ENCODE results near the gene MC1R. TPM values are rescaled to one million over a fixed set of nuclear protein-coding genes. Genes with fewer than 3 reads are reported as not detected.
"Not testable (repeated sequence)": the region's sequence is repeated elsewhere in the genome, so short reads cannot be mapped to it uniquely, and the experiment has no call there.

MC1R gene
- total and polyA plus RNA-seq, 7 donors = 0.18 to 1.8 (median 0.77) TPM

DNA sequence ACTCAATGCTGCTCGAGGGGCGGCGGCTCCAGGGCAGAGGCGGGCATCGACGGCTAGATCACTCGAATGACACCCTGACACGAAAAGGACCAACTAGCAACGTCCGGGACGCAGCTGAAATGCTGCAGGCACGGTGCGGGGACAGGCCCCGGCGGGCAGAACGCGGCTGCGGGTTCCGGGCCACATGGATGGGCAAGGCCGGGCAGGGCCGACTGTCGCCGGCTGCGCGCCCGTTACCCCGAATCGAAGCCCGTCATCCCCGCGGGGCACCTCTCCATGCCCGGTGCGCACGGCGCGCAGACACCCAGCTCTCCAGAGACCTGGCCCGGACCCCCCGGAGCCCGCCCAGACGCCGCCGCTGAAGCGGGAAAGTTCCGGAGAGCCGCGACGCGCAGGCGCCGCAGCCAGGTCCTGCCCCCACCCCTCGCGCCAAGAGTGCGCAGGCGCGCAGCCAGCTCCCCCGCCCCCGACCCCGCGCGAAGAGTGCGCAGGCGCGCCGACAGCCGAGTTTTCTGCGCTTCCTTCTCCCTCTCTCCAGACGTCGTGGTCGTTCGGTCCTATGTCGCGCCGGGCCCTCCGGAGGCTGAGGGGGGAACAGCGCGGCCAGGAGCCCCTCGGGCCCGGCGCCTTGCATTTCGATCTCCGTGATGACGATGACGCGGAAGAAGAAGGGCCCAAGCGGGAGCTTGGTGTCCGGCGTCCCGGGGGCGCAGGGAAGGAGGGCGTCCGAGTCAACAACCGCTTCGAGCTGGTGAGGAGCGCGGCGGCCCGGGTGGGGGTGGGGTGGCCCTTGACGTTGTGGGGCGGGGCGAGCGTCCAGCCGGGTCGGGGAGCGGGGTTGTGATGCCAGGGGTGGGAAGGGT lies 45.3 kb upstream of the MC1R start, which contains the start of gene TCF25:
TCF25 (plus strand) TSS at position 484 of the 863 bp plus-strand sequence; CDS start at position 560, 76 bp downstream.
- intact Hi-C loops (cut with DNase I) = no loop called here

DNA sequence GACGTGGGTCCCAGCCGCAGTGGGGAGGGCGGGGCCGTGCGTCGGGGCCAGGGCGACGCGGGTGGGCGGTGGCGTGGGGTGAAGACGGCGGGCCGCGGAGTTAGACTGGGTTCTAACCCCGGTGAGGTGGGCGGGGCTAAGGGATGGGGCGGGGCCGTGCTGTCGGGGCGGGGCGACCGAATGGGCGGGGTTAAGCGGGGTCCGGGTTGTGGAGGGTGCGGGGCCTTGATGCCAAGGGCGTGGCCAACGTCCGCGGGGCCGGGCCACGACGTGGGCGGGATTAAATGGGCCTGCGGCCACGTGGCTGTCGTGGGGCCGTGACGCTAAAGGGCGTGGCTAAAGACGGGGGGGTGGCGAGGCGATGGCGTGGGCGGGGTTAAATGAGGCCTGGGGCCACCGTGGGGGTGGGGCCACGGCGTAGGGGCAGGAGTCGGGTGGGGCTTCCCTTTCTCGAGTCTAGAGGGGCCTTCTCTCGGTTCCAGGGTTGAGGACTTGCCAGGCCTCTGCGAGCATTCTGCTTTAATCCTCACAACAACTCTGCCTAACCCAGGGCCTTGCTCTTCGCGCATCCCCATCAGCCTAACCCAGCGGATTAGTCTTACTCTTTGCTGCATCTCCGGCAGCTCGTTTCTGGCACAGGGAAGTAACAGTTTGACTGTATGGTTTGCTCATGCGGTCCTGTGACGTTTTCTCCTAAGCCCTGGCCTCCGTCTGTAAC lies 44.5 kb upstream of the MC1R start:
- H3K9me3 ChIP-seq = no peaks in the 10 kb centered on the region
- H3K27ac ChIP-seq = peak overlapping the region; percentile 96
- peaks cover 0 to 30% of the 10 kb centered on the region in 2 donors for H3K36me3 ChIP-seq (ENCODE audit: insufficient read depth in 1 of 2, low read depth in 1 of 2)
- ATAC-seq = peak; percentile 89 to 94 (median 94)
- peak; percentile 96 to 98 for DNase-seq
- TF ChIP-seq, protein P1, sequence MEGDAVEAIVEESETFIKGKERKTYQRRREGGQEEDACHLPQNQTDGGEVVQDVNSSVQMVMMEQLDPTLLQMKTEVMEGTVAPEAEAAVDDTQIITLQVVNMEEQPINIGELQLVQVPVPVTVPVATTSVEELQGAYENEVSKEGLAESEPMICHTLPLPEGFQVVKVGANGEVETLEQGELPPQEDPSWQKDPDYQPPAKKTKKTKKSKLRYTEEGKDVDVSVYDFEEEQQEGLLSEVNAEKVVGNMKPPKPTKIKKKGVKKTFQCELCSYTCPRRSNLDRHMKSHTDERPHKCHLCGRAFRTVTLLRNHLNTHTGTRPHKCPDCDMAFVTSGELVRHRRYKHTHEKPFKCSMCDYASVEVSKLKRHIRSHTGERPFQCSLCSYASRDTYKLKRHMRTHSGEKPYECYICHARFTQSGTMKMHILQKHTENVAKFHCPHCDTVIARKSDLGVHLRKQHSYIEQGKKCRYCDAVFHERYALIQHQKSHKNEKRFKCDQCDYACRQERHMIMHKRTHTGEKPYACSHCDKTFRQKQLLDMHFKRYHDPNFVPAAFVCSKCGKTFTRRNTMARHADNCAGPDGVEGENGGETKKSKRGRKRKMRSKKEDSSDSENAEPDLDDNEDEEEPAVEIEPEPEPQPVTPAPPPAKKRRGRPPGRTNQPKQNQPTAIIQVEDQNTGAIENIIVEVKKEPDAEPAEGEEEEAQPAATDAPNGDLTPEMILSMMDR (IDR thresholded peaks at IDR 0.05) = no peak
- H3K4me1 ChIP-seq = peaks cover 9% of the 10 kb centered on the region
- WGBS, 3 donors = 3 to 11% (median 3%) methylated on average over 24 to 61 of the region's 61 CpGs
- no peaks in the 10 kb centered on the region for H3K27me3 ChIP-seq (ENCODE audit: insufficient read depth in 3 of 3, low read length in 2 of 3)
- peak overlapping the region; percentile 77 for H3K4me3 ChIP-seq
- intact Hi-C loops (cut with DNase I) = no loop called here

More for the DNA sequence above, 45.3 kb upstream of the MC1R start, which contains the start of gene TCF25:
- WGBS, 3 donors = 0 to 1% (median 1%) methylated on average over 74 to 104 of the region's 104 CpGs
- Histone ChIP-seq H3K4me3 (peak within 1 kb of the TSS; percentile 77), H3K27ac (peak within 1 kb of the TSS; percentile 96), H3K4me1 (peaks cover 9% of the 10 kb centered on the region), H3K36me3 (ENCODE audit: insufficient read depth in 1 of 2, low read depth in 1 of 2) (peaks cover 0 to 23% of the 10 kb centered on the region in 2 donors), H3K27me3 (ENCODE audit: insufficient read depth in 3 of 3, low read length in 2 of 3) (no peaks in the 10 kb centered on the region), H3K9me3 (peaks cover 2% of the 10 kb centered on the region)
- TF ChIP-seq, protein P1 (IDR thresholded peaks at IDR 0.05) = no peak
- DNase-seq (peak; percentile 85 to 93), ATAC-seq (peak; percentile 77 to 86 (median 80))

DNA sequence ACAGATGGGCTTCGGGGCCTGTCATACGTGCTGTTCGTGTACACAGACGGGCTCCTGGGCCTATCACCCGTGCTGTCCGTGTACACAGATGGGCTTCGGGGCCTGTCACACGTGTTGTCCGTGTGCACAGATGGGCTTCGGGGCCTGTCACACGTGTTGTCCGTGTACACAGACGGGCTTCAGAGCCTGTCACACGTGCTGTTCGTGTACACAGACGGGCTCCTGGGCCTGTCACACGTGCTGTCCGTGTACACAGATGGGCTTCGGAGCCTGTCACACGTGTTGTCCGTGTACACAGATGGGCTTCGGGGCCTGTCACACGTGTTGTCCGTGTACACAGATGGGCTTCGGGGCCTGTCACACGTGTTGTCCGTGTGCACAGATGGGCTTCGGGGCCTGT lies 39.5 kb upstream of the MC1R start:
- H3K9me3 ChIP-seq; H3K27ac ChIP-seq; intact Hi-C loops (cut with DNase I); H3K4me3 ChIP-seq; ATAC-seq; H3K4me1 ChIP-seq; H3K27me3 ChIP-seq (ENCODE audit: insufficient read depth in 3 of 3, low read length in 2 of 3); DNase-seq: not testable (repeated sequence)
- 96 to 97% (median 96%) methylated on average over 27 to 28 of the region's 28 CpGs for WGBS, 3 donors
- peaks cover 0 to 70% of the 10 kb centered on the region in 2 donors for H3K36me3 ChIP-seq (ENCODE audit: insufficient read depth in 1 of 2, low read depth in 1 of 2)

DNA sequence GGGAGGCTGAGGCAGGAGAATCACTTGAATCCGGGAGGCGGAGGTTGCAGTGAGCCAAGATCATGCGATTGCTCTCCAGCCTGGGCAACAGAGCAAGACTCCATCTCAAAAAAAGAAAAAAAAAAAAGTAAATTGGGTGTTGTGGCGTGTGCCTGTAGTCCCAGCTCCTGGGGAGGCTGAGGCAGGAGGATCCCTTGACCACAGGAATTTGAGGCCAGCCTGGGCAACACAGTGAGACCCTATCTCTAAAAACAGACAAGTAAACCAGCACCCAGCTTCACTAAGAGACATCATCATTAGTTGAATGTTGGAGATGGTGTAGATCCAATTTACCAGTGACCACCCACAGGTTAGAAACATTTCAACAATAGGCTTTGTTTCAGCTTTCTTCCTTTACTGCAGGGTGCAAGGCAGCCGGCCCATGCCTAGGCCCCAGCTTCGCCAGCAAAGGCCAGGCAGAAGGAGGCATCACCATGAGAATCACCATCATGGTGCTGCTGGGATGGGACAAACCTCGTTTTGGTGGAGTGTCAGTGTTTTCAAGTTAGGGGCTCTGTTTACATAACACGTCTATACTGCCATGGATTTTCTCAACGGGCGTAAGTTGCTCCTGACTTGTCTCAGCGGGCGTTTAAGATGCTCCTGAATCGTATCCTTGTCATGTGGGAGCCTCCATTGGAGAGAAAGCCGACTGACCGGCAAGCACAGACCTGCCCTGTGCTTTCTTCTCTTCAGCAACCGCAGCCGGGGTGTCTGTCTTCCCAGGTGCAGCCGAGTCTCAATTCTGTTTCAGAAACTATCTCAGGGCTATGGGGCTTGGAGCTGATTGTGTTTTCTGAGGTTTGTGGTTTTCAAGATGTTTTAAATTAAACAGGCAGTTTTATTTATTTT lies 37.9 kb upstream of the MC1R start:
- DNase-seq = no peak
- 87 to 91% (median 88%) methylated on average over 18 of the region's 18 CpGs for WGBS, 3 donors

More for the DNA sequence above, 37.9 kb upstream of the MC1R start:
- no peaks in the 10 kb centered on the region for H3K4me1 ChIP-seq
- H3K36me3 ChIP-seq (ENCODE audit: insufficient read depth in 1 of 2, low read depth in 1 of 2) = peaks cover 1 to 73% of the 10 kb centered on the region in 2 donors
- intact Hi-C loops (cut with DNase I) = no loop called here
- no peaks in the 10 kb centered on the region for H3K27me3 ChIP-seq (ENCODE audit: insufficient read depth in 3 of 3, low read length in 2 of 3)
- H3K9me3 ChIP-seq = no peaks in the 10 kb centered on the region
- no peak overlapping the region for H3K4me3 ChIP-seq
- H3K27ac ChIP-seq = no peak overlapping the region
- TF ChIP-seq, protein P1 (IDR thresholded peaks at IDR 0.05) = no peak
- no peak for ATAC-seq

Measured in psoas muscle (tissue), 8 donors.